BLaER1 (cell line): ENCODE data around the gene PRDM11.

Experiments
- H3K27ac ChIP-seq: shearing (Covaris generic); formaldehyde crosslinking; 2 replicates; pipeline ENCODE4 v1.8.1; 2022
- H3K27me3 ChIP-seq: shearing (Covaris generic); formaldehyde crosslinking; 2 replicates; pipeline ENCODE4 v1.8.1; 2022
- H3K36me3 ChIP-seq: shearing (Covaris generic); formaldehyde crosslinking; 2 replicates; pipeline ENCODE4 v1.8.1; 2022
- H3K4me1 ChIP-seq: shearing (Covaris generic); formaldehyde crosslinking; 2 replicates; pipeline ENCODE4 v1.8.1; 2022
- H3K4me2 ChIP-seq: shearing (Covaris generic); formaldehyde crosslinking; 2 replicates; pipeline ENCODE4 v1.8.1; 2022
- H3K4me3 ChIP-seq: shearing (Covaris generic); formaldehyde crosslinking; 2 replicates; pipeline ENCODE4 v1.8.1; 2022
- H3K9ac ChIP-seq: shearing (Covaris generic); formaldehyde crosslinking; 2 replicates; pipeline ENCODE4 v1.8.1; 2022
- H3K9me3 ChIP-seq: shearing (Covaris generic); formaldehyde crosslinking; 2 replicates; pipeline ENCODE4 v1.8.1; 2022
- H4K20me1 ChIP-seq: shearing (Covaris generic); formaldehyde crosslinking; 2 replicates; pipeline ENCODE4 v1.8.1; 2022
- Cebpa-rat ChIP-seq: shearing (Covaris generic); IDR thresholded peaks from 2 replicates; pipeline ENCODE4 v1.8.1; 2022

PRDM11 gene

GRCh38 chr11:45262900-45263299, 116.5 kb downstream of the PRDM11 start:
- Histone ChIP-seq H3K4me3 (no peak overlapping the region), H3K27me3 (no peaks in the 10 kb centered on the region; the same call in 1 of the 2 replicates), H3K9me3 (0 out of 2 replicates have a peak, but pooled peaks cover 5% of the 10 kb centered on the region), H4K20me1 (no peaks in the 10 kb centered on the region), H3K27ac (no peak overlapping the region), H3K9ac (no peak overlapping the region), H3K4me2 (no peak overlapping the region), H3K36me3 (no peaks in the 10 kb centered on the region), H3K4me1 (peaks cover 8% of the 10 kb centered on the region)
- no peak for TF ChIP-seq Cebpa-rat

GRCh38 chr11:45263773-45264172, 117.3 kb downstream of the PRDM11 start:
- peaks cover 8% of the 10 kb centered on the region for H3K4me1 ChIP-seq
- 0 out of 2 replicates have a peak, but pooled peaks cover 5% of the 10 kb centered on the region for H3K9me3 ChIP-seq
- H4K20me1 ChIP-seq, result no peaks in the 10 kb centered on the region
- H3K36me3 ChIP-seq, result no peaks in the 10 kb centered on the region
- no peak overlapping the region; the same call in 1 of the 2 replicates for H3K4me2 ChIP-seq
- H3K27me3 ChIP-seq, result no peaks in the 10 kb centered on the region; the same call in 1 of the 2 replicates
- no peak overlapping the region for H3K9ac ChIP-seq
- H3K27ac ChIP-seq, result no peak overlapping the region
- TF ChIP-seq Cebpa-rat, result no peak
- H3K4me3 ChIP-seq, result no peak overlapping the region

- TF ChIP-seq Cebpa-rat, result no peak
Observed at GRCh38 chr11:45264839-45265515, 118.5 kb downstream of the PRDM11 start.

GRCh38 chr11:45265969-45266675, 119.7 kb downstream of the PRDM11 start:
- Histone ChIP-seq H3K27ac (no peak overlapping the region), H3K9me3 (0 out of 2 replicates have a peak, but pooled peaks cover 5% of the 10 kb centered on the region), H3K9ac (no peak overlapping the region), H3K4me1 (peaks cover 8% of the 10 kb centered on the region), H3K4me3 (no peak overlapping the region), H3K4me2 (no peak overlapping the region), H3K27me3 (no peaks in the 10 kb centered on the region; the same call in 1 of the 2 replicates), H3K36me3 (no peaks in the 10 kb centered on the region), H4K20me1 (no peaks in the 10 kb centered on the region)
- TF ChIP-seq Cebpa-rat, result no peak

More at GRCh38 chr11:45264839-45265515, 118.5 kb downstream of the PRDM11 start:
- Histone ChIP-seq H3K9me3 (0 out of 2 replicates have a peak, but pooled peaks cover 5% of the 10 kb centered on the region), H3K9ac (no peak overlapping the region), H3K36me3 (no peaks in the 10 kb centered on the region), H3K27ac (no peak overlapping the region), H3K4me1 (peaks cover 8% of the 10 kb centered on the region), H4K20me1 (no peaks in the 10 kb centered on the region), H3K4me3 (no peak overlapping the region), H3K4me2 (no peak overlapping the region), H3K27me3 (no peaks in the 10 kb centered on the region; the same call in 1 of the 2 replicates)

GRCh38 chr11:45266676-45267020, 120.2 kb downstream of the PRDM11 start:
- Histone ChIP-seq H3K4me2 (no peak overlapping the region), H3K36me3 (no peaks in the 10 kb centered on the region), H3K27me3 (no peaks in the 10 kb centered on the region; the same call in 1 of the 2 replicates), H3K27ac (no peak overlapping the region), H3K4me1 (peaks cover 8% of the 10 kb centered on the region), H3K4me3 (no peak overlapping the region), H4K20me1 (no peaks in the 10 kb centered on the region), H3K9me3 (0 out of 2 replicates have a peak, but pooled peaks cover 5% of the 10 kb centered on the region), H3K9ac (no peak overlapping the region)
- no peak for TF ChIP-seq Cebpa-rat

- no peaks in the 10 kb centered on the region; the same call in 1 of the 2 replicates for H3K27me3 ChIP-seq
- no peaks in the 10 kb centered on the region for H4K20me1 ChIP-seq
- no peak overlapping the region for H3K27ac ChIP-seq
- no peak overlapping the region for H3K4me2 ChIP-seq
- H3K4me1 ChIP-seq, result peaks cover 8% of the 10 kb centered on the region
- no peak overlapping the region for H3K9ac ChIP-seq
- TF ChIP-seq Cebpa-rat, result no peak
- 0 out of 2 replicates have a peak, but pooled peaks cover 5% of the 10 kb centered on the region for H3K9me3 ChIP-seq
- no peaks in the 10 kb centered on the region for H3K36me3 ChIP-seq
- no peak overlapping the region for H3K4me3 ChIP-seq
Observed at GRCh38 chr11:45267052-45267451, 120.6 kb downstream of the PRDM11 start.

- Histone ChIP-seq H3K4me1 (peaks cover 8% of the 10 kb centered on the region), H3K27ac (no peak overlapping the region), H3K27me3 (no peaks in the 10 kb centered on the region; the same call in 1 of the 2 replicates), H3K4me2 (no peak overlapping the region), H3K36me3 (no peaks in the 10 kb centered on the region), H3K9me3 (0 out of 2 replicates have a peak, but pooled peaks cover 5% of the 10 kb centered on the region), H3K9ac (no peak overlapping the region), H3K4me3 (no peak overlapping the region), H4K20me1 (no peaks in the 10 kb centered on the region)
- no peak for TF ChIP-seq Cebpa-rat
Observed at GRCh38 chr11:45267652-45268299, 121.3 kb downstream of the PRDM11 start.

- Histone ChIP-seq H4K20me1 (no peaks in the 10 kb centered on the region), H3K36me3 (no peaks in the 10 kb centered on the region), H3K4me3 (no peak overlapping the region), H3K27ac (no peak overlapping the region), H3K4me2 (no peak overlapping the region), H3K27me3 (no peaks in the 10 kb centered on the region; the same call in 1 of the 2 replicates), H3K9me3 (no peaks in the 10 kb centered on the region), H3K4me1 (no peaks in the 10 kb centered on the region), H3K9ac (no peak overlapping the region)
- no peak for TF ChIP-seq Cebpa-rat
Observed at GRCh38 chr11:45269678-45270077, 123.2 kb downstream of the PRDM11 start.

- no peaks in the 10 kb centered on the region for H3K36me3 ChIP-seq
- H3K9me3 ChIP-seq, result no peaks in the 10 kb centered on the region
- no peak for TF ChIP-seq Cebpa-rat
- no peaks in the 10 kb centered on the region for H4K20me1 ChIP-seq
- no peak overlapping the region for H3K4me3 ChIP-seq
- no peaks in the 10 kb centered on the region for H3K4me1 ChIP-seq
- no peak overlapping the region for H3K9ac ChIP-seq
- H3K27ac ChIP-seq, result no peak overlapping the region
- H3K27me3 ChIP-seq, result no peaks in the 10 kb centered on the region; the same call in 1 of the 2 replicates
- H3K4me2 ChIP-seq, result no peak overlapping the region
Observed at GRCh38 chr11:45270946-45271716, 124.7 kb downstream of the PRDM11 start.
